Thyroid gland (tissue), 4 donors: ENCODE results near the gene SBK3.
"Not testable (repeated sequence)": the region's sequence is repeated elsewhere in the genome, so short reads cannot be mapped to it uniquely, and the experiment has no call there.

Source experiments
- POLR2A ChIP-seq, 2 donors: fragments of 450-650 bp; IDR thresholded peaks; one replicate each; pipeline ENCODE4 v1.6.1; 2017; ENCODE audit warnings: antibody characterized with exemption in 2 of 2, mild to moderate bottlenecking in 2 of 2, moderate library complexity in 1 of 2
- TF ChIP-seq, protein P1 (sequence below), 6 experiments: fragments of 200-600 bp in 3 of 6; fragments of 450-650 bp in 3 of 6; sonication (generic) in 3 of 6; IDR thresholded peaks; one replicate each; pipeline ENCODE4 v1.5.1; 2016 to 2019; ENCODE audit warnings: antibody characterized with exemption in 6 of 6, mild to moderate bottlenecking in 2 of 6, inconsistent platforms in 1 of 6, moderate library complexity in 1 of 6

DNA sequence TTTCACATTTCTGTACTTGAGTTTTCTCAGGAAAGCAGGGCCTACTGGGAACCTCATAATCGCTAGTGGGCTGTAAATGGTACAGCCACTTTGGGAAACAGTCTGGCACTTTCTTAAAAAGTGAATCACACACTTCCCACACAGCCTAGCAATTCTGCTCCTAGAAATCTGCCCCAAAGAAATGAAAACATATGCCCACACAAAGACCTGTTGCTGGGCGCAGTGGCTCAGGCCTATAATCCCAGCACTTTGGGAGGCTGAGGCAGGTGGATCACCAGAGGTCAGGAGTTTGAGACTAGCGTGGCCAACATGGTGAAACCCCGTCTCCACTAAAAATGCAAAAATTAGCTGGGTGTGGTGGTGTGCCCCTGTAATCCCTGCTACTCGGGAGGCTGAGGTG is 24.1 kb upstream of the SBK3 start:
- TF ChIP-seq, protein P1, sequence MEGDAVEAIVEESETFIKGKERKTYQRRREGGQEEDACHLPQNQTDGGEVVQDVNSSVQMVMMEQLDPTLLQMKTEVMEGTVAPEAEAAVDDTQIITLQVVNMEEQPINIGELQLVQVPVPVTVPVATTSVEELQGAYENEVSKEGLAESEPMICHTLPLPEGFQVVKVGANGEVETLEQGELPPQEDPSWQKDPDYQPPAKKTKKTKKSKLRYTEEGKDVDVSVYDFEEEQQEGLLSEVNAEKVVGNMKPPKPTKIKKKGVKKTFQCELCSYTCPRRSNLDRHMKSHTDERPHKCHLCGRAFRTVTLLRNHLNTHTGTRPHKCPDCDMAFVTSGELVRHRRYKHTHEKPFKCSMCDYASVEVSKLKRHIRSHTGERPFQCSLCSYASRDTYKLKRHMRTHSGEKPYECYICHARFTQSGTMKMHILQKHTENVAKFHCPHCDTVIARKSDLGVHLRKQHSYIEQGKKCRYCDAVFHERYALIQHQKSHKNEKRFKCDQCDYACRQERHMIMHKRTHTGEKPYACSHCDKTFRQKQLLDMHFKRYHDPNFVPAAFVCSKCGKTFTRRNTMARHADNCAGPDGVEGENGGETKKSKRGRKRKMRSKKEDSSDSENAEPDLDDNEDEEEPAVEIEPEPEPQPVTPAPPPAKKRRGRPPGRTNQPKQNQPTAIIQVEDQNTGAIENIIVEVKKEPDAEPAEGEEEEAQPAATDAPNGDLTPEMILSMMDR (IDR thresholded peaks at IDR 0.05), result not testable (repeated sequence)
- not testable (repeated sequence) for TF ChIP-seq POLR2A (IDR thresholded peaks at IDR 0.05)
